GM21423 (cell line): Measurements from ENCODE around the gene APOLD1.
"Not testable (repeated sequence)": the region's sequence is repeated elsewhere in the genome, so short reads cannot be mapped to it uniquely, and the experiment has no call there.

Experiments
- ATAC-seq: cut with Tn5 transposase; IDR thresholded peaks from one replicate; pipeline ENCODE4 v1.9.1; 2021; ENCODE audit warnings: mild to moderate bottlenecking, moderate library complexity; ENCODE audit not compliant: unreplicated experiment

APOLD1 gene, protein sequence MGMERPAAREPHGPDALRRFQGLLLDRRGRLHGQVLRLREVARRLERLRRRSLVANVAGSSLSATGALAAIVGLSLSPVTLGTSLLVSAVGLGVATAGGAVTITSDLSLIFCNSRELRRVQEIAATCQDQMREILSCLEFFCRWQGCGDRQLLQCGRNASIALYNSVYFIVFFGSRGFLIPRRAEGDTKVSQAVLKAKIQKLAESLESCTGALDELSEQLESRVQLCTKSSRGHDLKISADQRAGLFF

DNA sequence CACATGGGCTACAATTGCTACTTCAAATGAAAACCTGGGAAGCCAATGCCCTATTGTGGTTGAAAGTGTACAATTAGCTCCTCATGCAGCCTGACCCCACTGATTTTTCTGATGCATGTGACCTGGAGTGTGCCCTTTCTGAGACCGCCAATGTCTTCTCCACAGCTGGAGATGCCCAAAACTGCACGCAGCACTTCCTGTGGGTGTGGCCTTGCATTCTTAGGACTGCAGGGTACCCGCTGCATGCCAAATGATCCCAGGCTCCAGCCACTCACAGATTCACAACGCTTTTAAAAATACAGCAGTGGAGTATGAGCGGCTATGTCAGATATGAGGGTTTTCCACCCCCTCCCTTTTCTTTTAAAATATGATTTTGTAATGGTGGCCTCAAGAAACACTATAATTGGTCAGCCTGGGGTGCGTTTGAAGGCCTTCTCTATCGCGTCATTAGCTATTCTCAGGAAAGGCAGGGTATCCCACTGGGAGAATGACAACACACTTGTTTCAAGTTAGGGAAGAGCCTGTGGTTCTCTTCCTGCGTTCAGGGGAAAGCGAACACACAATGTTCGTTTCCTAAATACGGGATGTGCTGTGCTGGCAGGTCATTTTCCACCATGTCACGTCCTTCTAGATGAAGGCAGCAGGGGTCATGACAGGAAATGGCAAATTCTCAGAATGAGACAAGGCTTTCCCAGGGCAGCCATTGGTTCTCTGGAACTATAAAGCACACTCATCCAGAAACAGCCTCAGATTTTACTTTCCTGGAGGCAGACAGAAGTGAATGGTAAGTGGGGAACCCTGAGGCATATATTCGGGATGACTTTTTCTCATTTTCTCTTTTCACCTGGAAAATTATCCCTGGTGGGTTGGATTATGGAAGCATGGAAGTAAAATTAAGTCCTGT lies at the start of gene APOLD1:
APOLD1 (plus strand) TSS at position 749 of the 904 bp plus-strand sequence; CDS start at position 782, 33 bp downstream.
- no peak for ATAC-seq

DNA sequence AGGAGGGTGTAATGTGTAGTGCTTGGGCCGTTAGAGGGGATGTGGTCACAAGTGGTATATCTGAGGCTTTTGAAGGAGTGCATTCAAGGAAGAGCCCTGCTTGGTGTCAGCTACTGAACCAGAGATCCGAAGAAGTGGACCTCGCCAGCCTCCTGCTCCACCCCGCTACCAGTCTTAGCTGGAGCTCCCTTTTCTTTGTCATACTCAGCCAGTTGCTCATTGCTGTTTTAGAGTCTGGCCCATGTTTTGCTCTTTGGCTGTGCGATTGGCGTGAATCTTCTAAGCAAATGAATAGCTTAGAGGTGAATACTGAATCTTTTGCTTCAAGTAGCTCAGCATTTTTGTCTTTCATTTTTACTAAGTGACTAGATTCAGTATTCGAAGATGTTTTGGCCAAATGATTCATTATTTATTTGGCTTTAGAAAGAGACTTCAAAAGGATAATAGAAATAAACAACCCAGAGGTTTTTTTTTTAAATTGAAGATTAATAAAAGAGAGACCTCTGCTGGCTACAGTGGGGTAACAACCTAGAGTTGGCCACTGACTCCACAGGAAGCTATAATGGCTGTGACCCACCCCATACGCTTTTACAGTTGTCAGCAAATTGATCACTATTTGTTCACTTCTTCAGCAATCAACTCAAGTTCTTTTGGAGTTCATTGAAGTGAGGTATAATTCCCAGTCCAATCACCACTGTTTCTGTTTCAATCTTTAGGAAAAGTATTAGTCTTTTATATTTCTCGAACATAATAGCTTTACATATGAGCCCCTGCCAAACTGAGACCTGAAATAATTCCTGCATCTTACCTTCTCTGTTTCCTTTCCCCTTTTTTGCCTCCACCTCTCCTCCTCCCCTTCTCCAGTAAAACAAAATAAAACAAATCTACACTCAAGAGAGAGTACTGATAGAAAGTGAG lies 48.4 kb upstream of the APOLD1 start:
- peak; percentile 79 for ATAC-seq

GRCh38 chr12:12738152-12738551 lies 47.3 kb upstream of the APOLD1 start:
- ATAC-seq: not testable (repeated sequence)

- no peak for ATAC-seq
These were observed 43.8 kb upstream of the APOLD1 start for GRCh38 chr12:12741660-12742059.

DNA sequence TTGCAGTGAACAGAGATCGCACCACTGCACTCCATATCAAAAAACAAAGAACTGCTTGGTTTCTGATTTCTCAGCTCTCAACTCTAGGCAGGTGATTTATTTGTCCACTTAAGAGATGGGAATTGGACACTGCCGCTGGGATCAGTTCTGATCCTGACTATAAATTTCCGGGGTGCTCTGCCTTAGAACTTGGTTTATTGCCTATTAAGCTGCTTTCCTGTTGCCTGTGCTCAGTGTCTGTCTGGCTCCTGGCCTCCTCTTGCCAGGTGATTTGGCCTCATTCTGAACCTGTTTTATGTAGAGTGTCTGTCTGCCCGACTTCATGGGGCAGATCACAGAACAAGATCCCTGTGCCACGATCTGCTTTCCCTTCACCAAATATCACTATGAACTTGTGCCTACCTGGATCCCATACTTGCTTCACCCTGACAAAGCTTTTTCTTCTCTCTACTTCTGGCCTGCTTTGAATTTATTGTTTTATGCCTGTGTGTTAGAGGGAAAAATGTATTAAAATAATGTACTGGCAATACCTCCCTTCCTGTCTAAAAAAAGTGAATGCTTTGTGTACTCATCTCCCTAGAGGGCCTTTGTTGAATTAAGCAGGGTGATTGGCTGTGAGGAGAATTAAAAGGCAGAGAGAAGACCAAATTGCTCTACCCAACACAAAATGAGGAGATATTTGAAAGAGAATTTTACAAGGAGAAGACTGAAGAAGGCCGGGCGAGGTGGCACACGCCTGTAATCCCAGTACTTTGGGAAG lies 40.7 kb upstream of the APOLD1 start:
- no peak for ATAC-seq

DNA sequence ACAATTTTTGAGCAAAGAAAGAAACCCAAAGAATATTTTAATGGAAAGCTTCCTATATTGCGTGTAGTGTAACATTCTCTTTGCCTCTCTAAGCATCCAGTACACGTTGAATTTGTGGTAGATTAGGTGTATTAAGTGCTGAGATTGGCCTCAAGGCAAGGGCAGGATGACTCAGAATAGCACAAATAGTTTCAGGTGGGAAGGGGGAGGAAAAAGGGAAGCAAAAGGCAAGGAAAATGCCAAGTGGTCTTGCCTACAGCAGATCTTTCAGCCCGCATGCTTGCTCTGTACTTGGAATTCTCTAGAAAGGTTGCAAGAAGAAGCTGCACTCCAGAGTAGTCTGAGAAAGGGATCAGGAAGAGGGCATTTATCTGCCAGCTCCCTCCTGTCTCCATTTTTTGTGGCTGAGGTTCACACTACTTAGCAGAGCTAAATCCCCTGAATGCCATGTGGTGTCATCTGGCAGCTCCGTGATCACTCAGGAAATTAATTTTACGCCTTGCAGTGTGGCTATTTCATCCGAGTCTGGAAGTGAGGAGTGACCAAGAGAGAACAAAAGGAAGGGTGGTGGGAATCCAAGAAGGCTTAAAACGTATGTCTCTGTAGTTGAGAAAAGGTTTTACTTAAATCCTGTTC lies 39.8 kb upstream of the APOLD1 start:
- ATAC-seq: no peak

DNA sequence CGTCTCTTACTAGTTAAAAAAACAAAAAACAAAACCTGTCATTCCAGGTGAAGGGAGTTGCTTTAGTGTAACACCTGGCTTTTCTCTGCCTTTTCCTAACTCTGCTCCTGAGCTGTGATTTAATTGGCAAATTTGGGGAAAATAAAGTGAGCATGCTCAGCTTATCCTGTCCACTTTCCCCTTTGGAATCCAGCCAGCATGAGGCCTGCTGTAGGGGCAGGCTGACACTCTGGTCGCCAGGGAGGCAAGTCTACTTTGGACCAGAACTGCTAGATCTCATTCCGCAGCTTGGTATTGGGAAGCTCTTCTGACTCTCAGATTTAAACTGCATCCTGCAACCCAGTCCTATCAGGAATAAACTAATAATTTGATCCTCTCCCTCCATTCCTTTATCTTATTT lies 38.2 kb upstream of the APOLD1 start:
- no peak for ATAC-seq

GRCh38 chr12:12748044-12748443 lies 37.4 kb upstream of the APOLD1 start:
- ATAC-seq: no peak

DNA sequence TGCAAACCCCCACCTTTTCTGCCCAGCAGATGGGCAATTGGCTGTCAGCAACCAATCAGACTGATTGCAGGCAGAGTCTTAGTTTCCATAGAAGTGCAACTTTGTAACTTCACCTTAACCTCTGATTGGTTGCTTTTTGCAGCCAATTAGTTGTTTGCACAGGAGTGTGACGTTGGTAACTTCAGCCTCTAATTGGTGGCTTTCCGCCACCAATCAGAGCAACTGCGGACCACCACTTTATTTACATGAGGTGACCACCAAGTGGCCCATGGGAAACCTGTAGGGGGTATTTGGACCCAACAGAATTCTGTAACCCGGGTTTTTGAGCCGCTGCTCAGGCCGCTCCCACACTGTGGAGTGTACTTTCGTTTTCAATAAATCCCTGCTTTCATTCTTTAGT lies 36.0 kb upstream of the APOLD1 start:
- ATAC-seq: no peak

DNA sequence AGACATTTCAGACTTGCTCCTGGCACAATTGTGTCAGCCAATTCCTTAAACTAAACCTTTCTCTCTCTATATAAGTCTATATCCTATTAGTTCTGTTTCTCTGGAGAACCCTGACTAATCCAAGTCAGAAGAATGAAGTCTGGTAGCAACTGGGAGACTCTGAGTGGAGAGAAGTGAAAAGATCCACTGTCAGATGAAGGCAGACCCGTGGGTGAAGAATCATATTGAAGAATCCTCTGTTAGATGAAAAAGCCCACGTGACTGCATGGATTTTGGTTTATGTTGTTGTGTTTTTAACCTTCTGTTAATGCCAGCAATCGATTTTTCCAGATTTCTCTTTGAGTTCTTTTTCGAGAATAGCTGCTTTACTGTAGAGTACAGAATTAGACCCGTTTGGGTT lies 29.5 kb upstream of the APOLD1 start:
- no peak for ATAC-seq

GRCh38 chr12:12757121-12757520 lies 28.3 kb upstream of the APOLD1 start:
- no peak for ATAC-seq

DNA sequence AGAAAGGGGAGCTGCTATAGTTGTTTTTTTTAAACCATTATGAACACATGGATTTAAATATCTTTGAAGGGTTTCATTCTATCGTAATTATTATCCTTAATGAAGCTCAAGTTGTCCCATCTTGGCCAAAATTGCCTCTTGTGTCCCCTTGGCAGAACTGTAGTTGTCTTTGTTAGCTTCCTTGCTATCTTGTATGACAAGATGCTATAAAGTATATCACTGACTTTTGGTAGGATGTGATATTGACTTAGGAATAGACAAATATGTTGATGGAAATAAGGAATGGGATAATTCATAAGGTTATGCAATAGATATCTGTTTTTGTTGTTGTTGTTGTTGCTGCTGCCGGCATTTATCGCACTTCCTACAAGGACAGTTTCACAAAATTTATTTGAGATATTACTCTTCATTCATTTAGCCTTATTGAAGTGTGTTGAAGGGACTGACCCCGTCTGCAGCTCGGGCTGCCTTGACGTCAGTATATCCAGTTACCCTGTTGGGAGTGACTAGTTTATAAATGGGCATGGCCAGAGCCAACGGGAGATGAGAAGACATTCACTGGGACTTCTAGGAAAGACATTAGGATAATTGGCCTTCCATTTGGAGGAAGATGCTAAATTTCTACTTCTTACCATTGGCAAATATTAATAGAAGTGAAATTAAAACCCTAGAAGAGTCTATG lies 26.1 kb upstream of the APOLD1 start:
- ATAC-seq: no peak

- no peak for ATAC-seq
These were observed 20.6 kb upstream of the APOLD1 start for GRCh38 chr12:12764824-12765223.

DNA sequence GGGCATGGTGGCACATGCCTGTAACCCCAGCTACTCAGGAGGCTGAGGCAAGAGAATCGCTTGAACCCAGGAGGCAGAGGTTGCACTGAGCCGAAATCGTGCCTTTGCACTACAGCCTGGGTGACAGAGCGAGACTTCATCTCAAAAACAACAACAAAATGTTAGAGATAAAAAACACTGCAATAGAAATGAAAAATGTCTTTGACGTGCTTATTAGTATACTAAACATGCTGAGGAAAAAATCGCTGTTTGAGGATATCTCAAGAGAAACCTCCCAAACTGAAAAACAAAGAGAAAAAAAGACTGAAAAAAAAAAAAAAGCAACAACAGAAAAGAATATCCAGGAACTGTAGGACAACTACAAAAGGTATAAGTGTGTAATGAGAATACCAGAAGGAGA lies 15.2 kb upstream of the APOLD1 start:
- no peak for ATAC-seq

GRCh38 chr12:12774791-12775190 lies 10.7 kb upstream of the APOLD1 start:
- no peak for ATAC-seq

DNA sequence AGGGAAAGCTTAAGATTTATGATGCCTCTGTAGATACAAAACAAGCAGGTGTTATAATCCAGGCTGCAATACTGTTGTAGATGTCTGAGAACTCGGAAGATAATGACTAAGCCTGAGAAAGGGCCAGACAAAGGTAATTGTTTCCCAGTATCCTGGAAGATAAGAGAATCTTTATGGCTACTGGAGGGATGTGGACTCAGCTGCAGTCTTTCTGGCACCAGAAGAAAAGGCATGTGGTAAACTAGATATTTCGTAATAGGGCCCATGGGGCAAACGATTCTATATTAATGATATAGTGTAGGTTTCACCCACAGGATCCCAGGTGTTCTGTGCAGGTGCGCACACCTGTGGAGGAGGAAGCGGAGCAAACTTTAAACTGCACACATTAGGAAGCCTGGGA lies 9.2 kb upstream of the APOLD1 start:
- ATAC-seq: no peak

GRCh38 chr12:12777092-12777491 lies 8.4 kb upstream of the APOLD1 start:
- no peak for ATAC-seq

DNA sequence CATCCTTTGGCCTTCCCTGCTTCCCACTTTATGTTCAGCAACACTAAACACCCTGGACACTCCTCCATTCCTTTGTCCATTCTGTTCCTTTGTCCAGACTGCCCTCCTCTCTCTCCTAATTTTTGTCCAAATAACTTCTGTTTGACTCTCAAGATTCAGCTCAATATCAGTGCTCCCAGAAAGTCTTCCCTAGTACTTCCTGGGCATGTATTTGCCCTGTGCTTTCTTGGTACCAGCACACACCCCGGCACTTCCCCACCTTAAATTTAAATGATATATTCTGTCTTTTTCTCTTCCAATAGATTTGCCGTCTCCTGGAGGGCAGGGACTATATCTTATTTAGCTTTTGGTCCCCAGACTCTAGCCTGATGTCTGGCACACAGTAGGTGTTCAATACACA lies 6.5 kb upstream of the APOLD1 start:
- no peak for ATAC-seq

- no peak for ATAC-seq
These were observed 5.9 kb upstream of the APOLD1 start for GRCh38 chr12:12779529-12779928.
